ENCODE data around the gene ZBTB34. TPM values are rescaled to one million over a fixed set of nuclear protein-coding genes. Genes with fewer than 3 reads are reported as not detected.
A peak's percentile ranks its signal among the peaks of the same experiment; 100 is the strongest.

ZBTB34 gene
- total RNA-seq, 1 experiment from 2014 or later: 1.6 TPM

DNA sequence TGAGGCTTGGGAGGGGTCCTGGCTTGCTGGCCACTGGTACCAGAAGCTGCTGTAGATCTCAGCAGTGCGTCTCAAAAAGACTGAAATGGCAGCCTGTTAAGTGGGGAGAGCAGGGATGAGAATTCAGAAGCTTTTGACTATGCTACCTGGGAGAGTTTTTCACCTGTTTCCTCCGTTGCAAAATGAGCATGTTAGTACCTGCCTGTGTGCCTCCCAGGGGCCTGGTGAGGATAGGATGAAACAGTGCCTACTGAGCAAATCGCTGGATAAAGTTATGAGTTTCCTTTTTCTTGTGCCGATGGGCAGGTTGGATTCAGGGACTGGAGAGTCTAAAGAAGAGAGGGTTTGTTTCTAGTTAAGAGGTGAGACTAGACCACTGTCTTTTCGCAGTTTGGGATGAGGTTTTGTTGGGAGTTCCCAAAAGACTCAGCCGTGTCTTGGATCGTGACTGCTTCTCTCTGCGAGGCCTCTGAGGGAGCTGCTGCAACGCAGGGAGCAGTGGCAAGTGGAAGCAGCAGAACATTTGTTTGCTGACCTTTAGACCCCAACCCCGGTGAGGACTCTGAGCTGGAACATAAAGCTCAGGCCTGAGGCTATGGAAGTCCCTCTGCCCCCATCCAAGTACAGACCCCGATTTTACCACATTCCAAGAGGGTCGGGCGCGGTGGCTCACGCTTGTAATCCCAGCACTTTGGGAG lies 55.6 kb downstream of the ZBTB34 start:
- no peaks in the 10 kb centered on the region for H4K20me1 ChIP-seq (ENCODE audit: low read length)
- no peak for ATAC-seq
- no peak overlapping the region for H3K9ac ChIP-seq (ENCODE audit: low read length)
- H3K79me2 ChIP-seq (ENCODE audit: low read length): no peaks in the 10 kb centered on the region
- H3K27ac ChIP-seq (ENCODE audit: low read length): no peak overlapping the region
- H2AFZ ChIP-seq (ENCODE audit: low read length): peak overlapping the region; percentile 67
- no peaks in the 10 kb centered on the region for H3K27me3 ChIP-seq (ENCODE audit: low read length)
- no peaks in the 10 kb centered on the region for H3K4me1 ChIP-seq (ENCODE audit: insufficient read depth, low read length)
- no peaks in the 10 kb centered on the region for H3K36me3 ChIP-seq (ENCODE audit: low read depth, low read length)
- no peak for TF ChIP-seq EZH2phosphoT487 (IDR thresholded peaks at IDR 0.05; ENCODE audit: borderline replicate concordance, low read length)
- TF ChIP-seq EZH2 (IDR thresholded peaks at IDR 0.05; ENCODE audit: low read length, unreplicated experiment): no peak
- TF ChIP-seq, protein P1, sequence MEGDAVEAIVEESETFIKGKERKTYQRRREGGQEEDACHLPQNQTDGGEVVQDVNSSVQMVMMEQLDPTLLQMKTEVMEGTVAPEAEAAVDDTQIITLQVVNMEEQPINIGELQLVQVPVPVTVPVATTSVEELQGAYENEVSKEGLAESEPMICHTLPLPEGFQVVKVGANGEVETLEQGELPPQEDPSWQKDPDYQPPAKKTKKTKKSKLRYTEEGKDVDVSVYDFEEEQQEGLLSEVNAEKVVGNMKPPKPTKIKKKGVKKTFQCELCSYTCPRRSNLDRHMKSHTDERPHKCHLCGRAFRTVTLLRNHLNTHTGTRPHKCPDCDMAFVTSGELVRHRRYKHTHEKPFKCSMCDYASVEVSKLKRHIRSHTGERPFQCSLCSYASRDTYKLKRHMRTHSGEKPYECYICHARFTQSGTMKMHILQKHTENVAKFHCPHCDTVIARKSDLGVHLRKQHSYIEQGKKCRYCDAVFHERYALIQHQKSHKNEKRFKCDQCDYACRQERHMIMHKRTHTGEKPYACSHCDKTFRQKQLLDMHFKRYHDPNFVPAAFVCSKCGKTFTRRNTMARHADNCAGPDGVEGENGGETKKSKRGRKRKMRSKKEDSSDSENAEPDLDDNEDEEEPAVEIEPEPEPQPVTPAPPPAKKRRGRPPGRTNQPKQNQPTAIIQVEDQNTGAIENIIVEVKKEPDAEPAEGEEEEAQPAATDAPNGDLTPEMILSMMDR (conservative IDR thresholded peaks at IDR 0.05; ENCODE audit: low read depth, low read length): no peak
- intact Hi-C loops (cut with micrococcal nuclease): loop anchor here (10.0 kb wide), 1 partner anchor 51 kb away; the partner anchor contains the start of gene ZBTB34
- POLR2A ChIA-PET (ENCODE audit: unreplicated experiment): no interaction called here
- CTCF ChIA-PET: no interaction called here
- peak overlapping the region; percentile 68 for H3K4me3 ChIP-seq (ENCODE audit: low read length)
- DNase-seq: no peak
- no peaks in the 10 kb centered on the region for H3K9me2 ChIP-seq (replicated peaks; ENCODE audit: low read length)
- peak overlapping the region; percentile 81 for H3K4me2 ChIP-seq (ENCODE audit: low read length)
- TSS peak; percentile 26 for BruUV-seq (replicated peaks)
- H3F3A ChIP-seq (ENCODE audit: low read length, unreplicated experiment): no peaks in the 10 kb centered on the region
- no peaks in the 10 kb centered on the region for H3K9me3 ChIP-seq (ENCODE audit: low read length)

DNA sequence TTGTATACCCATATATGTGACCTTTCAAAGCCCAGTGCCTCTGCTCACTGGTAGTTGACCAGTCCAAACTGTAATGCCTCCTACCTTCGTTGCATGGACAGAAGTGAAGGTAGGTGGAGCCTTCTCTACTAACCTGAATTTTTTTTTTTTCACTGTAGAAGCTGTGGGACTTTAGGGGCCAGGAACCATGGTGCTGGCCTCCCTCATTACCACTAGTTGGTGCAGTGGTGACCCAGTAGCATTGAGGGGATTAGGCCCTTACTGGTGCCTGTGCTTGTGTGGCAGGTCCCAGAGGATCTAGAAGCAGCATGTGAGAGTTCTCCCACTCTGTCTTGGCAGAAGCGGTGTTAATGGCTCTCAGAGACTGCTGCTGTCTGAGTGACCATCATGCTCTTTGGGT lies 56.5 kb downstream of the ZBTB34 start:
- no peak overlapping the region for H3K27ac ChIP-seq (ENCODE audit: low read length)
- no peak for DNase-seq
- H3K9ac ChIP-seq (ENCODE audit: low read length): no peak overlapping the region
- H3K4me1 ChIP-seq (ENCODE audit: insufficient read depth, low read length): no peaks in the 10 kb centered on the region
- no peak overlapping the region for H3K4me2 ChIP-seq (ENCODE audit: low read length)
- no peaks in the 10 kb centered on the region for H3K27me3 ChIP-seq (ENCODE audit: low read length)
- CTCF ChIA-PET: no interaction called here
- H3K79me2 ChIP-seq (ENCODE audit: low read length): no peaks in the 10 kb centered on the region
- no peaks in the 10 kb centered on the region for H3K9me2 ChIP-seq (replicated peaks; ENCODE audit: low read length)
- no peaks in the 10 kb centered on the region for H3K36me3 ChIP-seq (ENCODE audit: low read depth, low read length)
- H3K4me3 ChIP-seq (ENCODE audit: low read length): no peak overlapping the region
- H4K20me1 ChIP-seq (ENCODE audit: low read length): no peaks in the 10 kb centered on the region
- POLR2A ChIA-PET (ENCODE audit: unreplicated experiment): no interaction called here
- intact Hi-C loops (cut with micrococcal nuclease): loop anchor here (10.0 kb wide), 1 partner anchor 52 kb away; the partner anchor contains the start of gene ZBTB34
- no peaks in the 10 kb centered on the region for H3F3A ChIP-seq (ENCODE audit: low read length, unreplicated experiment)
- no TSS peak for BruUV-seq (replicated peaks)
- H3K9me3 ChIP-seq (ENCODE audit: low read length): no peaks in the 10 kb centered on the region
- TF ChIP-seq, protein P1 (conservative IDR thresholded peaks at IDR 0.05; ENCODE audit: low read depth, low read length): no peak; the same call in 1 of the 2 replicates
- no peak for TF ChIP-seq EZH2 (IDR thresholded peaks at IDR 0.05; ENCODE audit: low read length, unreplicated experiment)
- TF ChIP-seq EZH2phosphoT487 (IDR thresholded peaks at IDR 0.05; ENCODE audit: borderline replicate concordance, low read length): no peak
- no peak overlapping the region for H2AFZ ChIP-seq (ENCODE audit: low read length)
- no peak for ATAC-seq

DNA sequence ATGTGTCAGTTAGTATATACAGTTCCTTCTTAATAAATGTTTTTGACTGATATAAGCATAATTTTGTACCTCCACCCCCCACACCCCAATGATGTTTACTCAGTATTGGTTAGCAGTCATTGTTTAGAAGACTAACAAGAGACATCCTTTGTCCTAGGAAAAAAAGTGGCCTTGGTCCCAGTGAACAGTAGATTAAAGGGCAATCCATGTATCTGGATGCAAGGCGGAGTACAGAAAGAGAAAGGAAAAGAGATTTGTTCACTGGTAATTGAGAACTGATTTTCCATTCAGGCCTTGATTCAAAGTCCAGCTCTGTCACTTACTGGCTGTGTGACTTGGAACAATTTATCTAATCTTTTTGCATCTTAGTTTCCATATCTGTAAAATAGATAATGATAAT lies 58.8 kb downstream of the ZBTB34 start:
- no peaks in the 10 kb centered on the region for H3K4me1 ChIP-seq (ENCODE audit: insufficient read depth, low read length)
- POLR2A ChIA-PET (ENCODE audit: unreplicated experiment): no interaction called here
- H3K79me2 ChIP-seq (ENCODE audit: low read length): no peaks in the 10 kb centered on the region
- CTCF ChIA-PET: no interaction called here
- no peaks in the 10 kb centered on the region for H3K36me3 ChIP-seq (ENCODE audit: low read depth, low read length)
- no peaks in the 10 kb centered on the region for H3K9me2 ChIP-seq (replicated peaks; ENCODE audit: low read length)
- no peaks in the 10 kb centered on the region for H4K20me1 ChIP-seq (ENCODE audit: low read length)
- H3K4me3 ChIP-seq (ENCODE audit: low read length): no peak overlapping the region
- no peaks in the 10 kb centered on the region for H3K27me3 ChIP-seq (ENCODE audit: low read length)
- H3K27ac ChIP-seq (ENCODE audit: low read length): no peak overlapping the region
- no peak overlapping the region for H2AFZ ChIP-seq (ENCODE audit: low read length)
- DNase-seq (no peak), ATAC-seq (no peak)
- no peak for TF ChIP-seq EZH2phosphoT487 (IDR thresholded peaks at IDR 0.05; ENCODE audit: borderline replicate concordance, low read length)
- TF ChIP-seq, protein P1 (conservative IDR thresholded peaks at IDR 0.05; ENCODE audit: low read depth, low read length): no peak
- no peak for TF ChIP-seq EZH2 (IDR thresholded peaks at IDR 0.05; ENCODE audit: low read length, unreplicated experiment)
- no peaks in the 10 kb centered on the region for H3F3A ChIP-seq (ENCODE audit: low read length, unreplicated experiment)
- H3K9me3 ChIP-seq (ENCODE audit: low read length): no peaks in the 10 kb centered on the region
- no TSS peak for BruUV-seq (replicated peaks)
- no peak overlapping the region for H3K9ac ChIP-seq (ENCODE audit: low read length)
- intact Hi-C loops (cut with micrococcal nuclease): loop anchor here (10.0 kb wide), 1 partner anchor 54 kb away; the partner anchor contains the start of gene ZBTB34
- H3K4me2 ChIP-seq (ENCODE audit: low read length): no peak overlapping the region

Data from PC-3 (cell line).